A673 (cell line): Measurements from ENCODE around the gene APOO. TPM values are rescaled to one million over a fixed set of nuclear protein-coding genes. Genes with fewer than 3 reads are reported as not detected.

Experiments
- Bru-seq: library from RNA; stranded (reverse); fragments of 400-500 nt; gene quantifications from one replicate; lab custom pipeline; 2021; lab: Mats Ljungman, UMichigan
- BruChase-seq, 2 experiments: library from RNA; stranded (reverse); fragments of 400-500 nt; gene quantifications; one replicate each; lab custom pipeline; 2021; lab: Mats Ljungman, UMichigan
- BruUV-seq: library from RNA; stranded (reverse); fragments of 400-500 nt; replicated peaks from 2 replicates; lab custom pipeline; 2021; lab: Mats Ljungman, UMichigan
- CTCF ChIA-PET: fragments of 300-600 bp; sonication (Branson Sonifier 250); formaldehyde crosslinking; loops from one replicate; lab custom pipeline; 2022; ENCODE audit warnings: antibody characterized with exemption; lab: Charles Lee
- POLR2A ChIA-PET: fragments of 300-600 bp; sonication (Branson Sonifier 250); formaldehyde crosslinking; loops from one replicate; lab custom pipeline; 2022; ENCODE audit warnings: antibody characterized with exemption; ENCODE audit not compliant: low non-redundant PET; lab: Charles Lee
- DNase-seq: peaks from one replicate; pipeline ENCODE4 v3.0.0-alpha.2; 2015; ENCODE audit warnings: low spot score
- H3K27ac ChIP-seq: fragments of 200-600 bp; sonication (generic); 2 replicates; pipeline ENCODE4 v1.5.1; 2016; ENCODE audit warnings: mixed run types, low read depth, mild to moderate bottlenecking, mixed read lengths, antibody characterized with exemption, low read length; ENCODE audit not compliant: poor library complexity, severe bottlenecking
- H3K27me3 ChIP-seq: fragments of 200-600 bp; sonication (generic); replicated peaks from 2 replicates; pipeline ENCODE4 v1.6.1; 2017; ENCODE audit warnings: mixed run types, low read depth, mild to moderate bottlenecking, mixed read lengths, antibody characterized with exemption, low read length; ENCODE audit not compliant: insufficient read depth, poor library complexity
- H3K36me3 ChIP-seq: fragments of 200-600 bp; sonication (generic); 2 replicates; pipeline ENCODE4 v1.6.1; 2016; ENCODE audit warnings: mixed run types, mild to moderate bottlenecking, mixed read lengths, antibody characterized with exemption, low read length; ENCODE audit not compliant: insufficient read depth, poor library complexity, severe bottlenecking
- H3K4me1 ChIP-seq: fragments of 200-600 bp; sonication (generic); 2 replicates; pipeline ENCODE4 v1.6.1; 2017; ENCODE audit warnings: mixed run types, mild to moderate bottlenecking, mixed read lengths, antibody characterized with exemption, low read length; ENCODE audit not compliant: insufficient read depth, poor library complexity, severe bottlenecking
- H3K4me3 ChIP-seq: fragments of 200-600 bp; sonication (generic); 2 replicates; pipeline ENCODE4 v1.5.1; 2016; ENCODE audit warnings: low read depth, mixed run types, mild to moderate bottlenecking, mixed read lengths, low read length; ENCODE audit not compliant: poor library complexity, severe bottlenecking
- H3K9me3 ChIP-seq: fragments of 200-600 bp; sonication (generic); 2 replicates; pipeline ENCODE4 v1.6.1; 2016; ENCODE audit warnings: mixed run types, low read depth, mild to moderate bottlenecking, mixed read lengths, antibody characterized with exemption, low read length; ENCODE audit not compliant: poor library complexity, severe bottlenecking
- EZH2 ChIP-seq: fragments of 200-600 bp; sonication (generic); IDR thresholded peaks from 2 replicates; pipeline ENCODE4 v1.6.1; 2017; ENCODE audit warnings: borderline replicate concordance, low read depth, mild to moderate bottlenecking, mixed read lengths, antibody characterized with exemption, low read length; ENCODE audit not compliant: poor library complexity, severe bottlenecking
- intact Hi-C: fragments of 100-400 bp; cut with micrococcal nuclease; formaldehyde crosslinking; loops from one replicate; pipeline ENCODE4 v1.10.0; 2022; ENCODE audit not compliant: unreplicated experiment
- long read RNA-seq: library from polyadenylated mRNA; stranded (forward); transcript quantifications from one replicate; pipeline ENCODE4 v2.0.0, GENCODE V29; 2022
- total RNA-seq: library from RNA; stranded (reverse); gene quantifications from 2 replicates; pipeline ENCODE4 v1.2.3, GENCODE V29; 2021
- TF ChIP-seq, protein P1 (sequence below): fragments of 300-800, 200-600 bp; sonication (generic); conservative IDR thresholded peaks from 2 replicates; pipeline ENCODE4 v1.5.1; 2017; ENCODE audit warnings: low read depth, mild to moderate bottlenecking, antibody characterized with exemption, low read length, moderate library complexity, mixed read lengths

APOO gene
- total RNA-seq, result 74.2 and 79.0 TPM in 2 replicates
- Bru-seq, nascent RNA, result percentile 64 among the genes with signal in this experiment
- percentile 62 among the genes with signal in this experiment for BruChase-seq, experiment 1, labeled RNA remaining after a 2-hour chase
- BruChase-seq, experiment 2, labeled RNA remaining after a 6-hour chase, result percentile 68 among the genes with signal in this experiment
- long read RNA-seq, transcript APOO-201 (9 exons, 1,118 nt), result major isoform, 28 of 58 reads
- long read RNA-seq, partial matches to known transcripts, result 5 of 58 reads
- long read RNA-seq, other reads (novel, unspliced or antisense), result 25 of 58 reads

DNA sequence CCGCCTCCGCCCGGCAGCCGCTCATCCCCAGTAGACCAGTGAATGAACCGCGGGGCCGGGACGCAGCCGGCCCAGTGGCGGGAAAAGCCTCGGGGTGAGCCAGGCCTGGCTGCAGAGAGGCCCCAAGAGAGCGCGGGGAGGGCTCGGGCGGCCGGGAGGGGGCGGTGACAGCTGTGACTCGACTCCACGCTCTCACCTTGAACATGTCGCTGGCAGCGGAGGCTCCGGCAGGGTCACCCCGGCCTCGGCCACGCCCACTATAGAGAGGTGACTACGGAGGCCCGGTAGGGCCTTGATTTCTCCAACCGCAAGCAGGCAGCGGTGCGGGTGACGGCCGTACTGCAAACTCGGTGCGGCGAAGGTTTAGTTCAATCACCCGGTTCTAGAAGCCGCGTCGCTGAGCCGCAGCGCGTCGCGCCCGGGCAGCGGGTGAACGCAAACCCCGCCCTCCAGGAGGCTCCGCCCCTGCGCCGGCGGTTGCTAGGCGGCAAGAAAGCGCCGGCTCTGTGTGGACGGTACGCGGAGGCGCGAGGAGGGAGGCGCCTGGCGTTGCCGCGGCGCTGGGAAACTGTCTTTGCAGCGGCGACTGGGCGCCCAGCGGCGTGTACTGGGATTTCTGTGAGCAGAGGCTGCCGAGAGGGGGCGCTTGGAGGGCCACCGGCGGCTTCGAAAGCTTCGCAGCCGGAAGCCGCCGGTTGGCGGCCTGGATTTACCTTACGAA is at the start of gene APOO, which contains the start of gene CXorf58:
TSS of gene APOO (minus strand) at position 441 of the 721 bp plus-strand sequence. CDS start at position 205, 236 bp downstream.
TSS of gene CXorf58 (plus strand) at position 509 of the 721 bp plus-strand sequence. CDS start 2,297 bp downstream, outside the sequence.
- BruUV-seq, result no TSS peak

DNA sequence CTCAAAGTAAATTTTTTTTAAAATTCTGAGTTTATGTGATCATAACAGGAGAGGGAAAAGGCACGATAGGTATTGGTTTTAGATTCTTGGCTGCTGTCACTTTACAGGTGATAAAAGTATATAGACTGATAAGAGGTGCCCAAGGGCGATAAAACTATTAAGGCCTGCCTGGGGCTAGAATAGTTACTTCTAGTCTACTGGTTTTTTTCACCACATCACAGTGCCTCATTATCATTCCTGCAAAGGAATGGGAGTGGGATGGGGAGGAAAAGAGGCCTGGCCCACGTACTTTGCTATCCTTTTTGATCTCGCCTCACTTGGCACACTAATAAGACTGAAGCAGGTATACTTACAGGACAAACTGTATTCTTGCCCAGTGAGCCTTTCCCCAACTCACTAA is 46.7 kb upstream of the APOO start:
- Histone ChIP-seq H3K4me1 (peaks cover 16% of the 10 kb centered on the region), H3K4me3 (no peak overlapping the region), H3K27ac (no peak overlapping the region), H3K36me3 (no peaks in the 10 kb centered on the region), H3K9me3 (no peaks in the 10 kb centered on the region), H3K27me3 (no peaks in the 10 kb centered on the region)
- ChIA-PET CTCF (no interaction called here), POLR2A (no interaction called here)
- intact Hi-C loops, result no loop called here
- no peak for DNase-seq
- TF ChIP-seq, protein P1, sequence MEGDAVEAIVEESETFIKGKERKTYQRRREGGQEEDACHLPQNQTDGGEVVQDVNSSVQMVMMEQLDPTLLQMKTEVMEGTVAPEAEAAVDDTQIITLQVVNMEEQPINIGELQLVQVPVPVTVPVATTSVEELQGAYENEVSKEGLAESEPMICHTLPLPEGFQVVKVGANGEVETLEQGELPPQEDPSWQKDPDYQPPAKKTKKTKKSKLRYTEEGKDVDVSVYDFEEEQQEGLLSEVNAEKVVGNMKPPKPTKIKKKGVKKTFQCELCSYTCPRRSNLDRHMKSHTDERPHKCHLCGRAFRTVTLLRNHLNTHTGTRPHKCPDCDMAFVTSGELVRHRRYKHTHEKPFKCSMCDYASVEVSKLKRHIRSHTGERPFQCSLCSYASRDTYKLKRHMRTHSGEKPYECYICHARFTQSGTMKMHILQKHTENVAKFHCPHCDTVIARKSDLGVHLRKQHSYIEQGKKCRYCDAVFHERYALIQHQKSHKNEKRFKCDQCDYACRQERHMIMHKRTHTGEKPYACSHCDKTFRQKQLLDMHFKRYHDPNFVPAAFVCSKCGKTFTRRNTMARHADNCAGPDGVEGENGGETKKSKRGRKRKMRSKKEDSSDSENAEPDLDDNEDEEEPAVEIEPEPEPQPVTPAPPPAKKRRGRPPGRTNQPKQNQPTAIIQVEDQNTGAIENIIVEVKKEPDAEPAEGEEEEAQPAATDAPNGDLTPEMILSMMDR, result no peak
- no peak for TF ChIP-seq EZH2
- BruUV-seq, result no TSS peak

More for the DNA sequence above, at the start of gene APOO, which contains the start of gene CXorf58:
- intact Hi-C loops, result loop anchor here (1.0 to 5.0 kb wide), 3 partner anchors 117 to 1920 kb away; partner anchors contain the start of gene EIF2S3
- Histone ChIP-seq H3K4me3 (peak within 1 kb of the TSS; percentile 74), H3K4me1 (no peaks in the 10 kb centered on the region), H3K27me3 (no peaks in the 10 kb centered on the region), H3K27ac (peak within 1 kb of the TSS; percentile 84), H3K9me3 (no peaks in the 10 kb centered on the region), H3K36me3 (no peaks in the 10 kb centered on the region)
- CTCF ChIA-PET, result interaction anchor here (1.5 kb wide), 1 partner anchor 146 kb away, joined by 12 read pairs; no protein-coding TSS in a partner anchor
- peak; percentile 94 for DNase-seq
- TF ChIP-seq, protein P1, result peak; percentile 75
- TF ChIP-seq EZH2, result no peak
- POLR2A ChIA-PET, result no interaction called here

DNA sequence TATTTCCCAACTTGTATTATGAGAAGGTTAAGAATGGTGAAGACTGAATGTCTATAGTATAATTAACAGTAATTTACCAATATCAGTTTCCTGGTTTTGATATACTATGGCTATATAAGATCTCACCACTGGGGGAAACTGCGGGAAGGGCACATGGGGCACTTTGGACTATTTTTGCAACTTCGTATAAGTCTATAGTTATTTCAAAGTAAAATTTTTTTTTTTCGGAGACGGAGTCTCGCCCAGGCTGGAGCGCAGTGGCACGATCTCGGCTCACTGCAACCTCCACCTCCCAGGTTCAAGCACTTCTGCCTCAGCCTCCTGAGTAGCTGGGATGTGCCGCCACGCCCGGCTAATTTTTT is 46.2 kb upstream of the APOO start:
- TF ChIP-seq EZH2, result no peak
- TF ChIP-seq, protein P1, result no peak
- Histone ChIP-seq H3K9me3 (no peaks in the 10 kb centered on the region), H3K4me3 (no peak overlapping the region), H3K36me3 (no peaks in the 10 kb centered on the region), H3K27me3 (peaks cover 4% of the 10 kb centered on the region), H3K4me1 (peaks cover 16% of the 10 kb centered on the region), H3K27ac (no peak overlapping the region)
- BruUV-seq, result no TSS peak
- DNase-seq, result no peak
- ChIA-PET POLR2A (no interaction called here), CTCF (no interaction called here)
- intact Hi-C loops, result no loop called here
